GM20431 (cell line): Measurements from ENCODE around the gene TMTC4.

Source experiments
- in situ Hi-C: fragments of 300-500 bp; cut with MseI, MboI; formaldehyde crosslinking; loops from one replicate; pipeline ENCODE4 v1.15.0; 2020; ENCODE audit warnings: low sequenced_read_pairs; ENCODE audit not compliant: unreplicated experiment

TMTC4 gene

GRCh38 chr13:100559886-100560285 is 114.7 kb downstream of the TMTC4 start:
- in situ Hi-C loops: loop anchor here (25.0 kb wide), 1 partner anchor 552 kb away; no protein-coding TSS in a partner anchor
